Measurements from ENCODE around the gene PRXL2A.
"Not testable (repeated sequence)": the region's sequence is repeated elsewhere in the genome, so short reads cannot be mapped to it uniquely, and the experiment has no call there.

The PRXL2A gene

DNA sequence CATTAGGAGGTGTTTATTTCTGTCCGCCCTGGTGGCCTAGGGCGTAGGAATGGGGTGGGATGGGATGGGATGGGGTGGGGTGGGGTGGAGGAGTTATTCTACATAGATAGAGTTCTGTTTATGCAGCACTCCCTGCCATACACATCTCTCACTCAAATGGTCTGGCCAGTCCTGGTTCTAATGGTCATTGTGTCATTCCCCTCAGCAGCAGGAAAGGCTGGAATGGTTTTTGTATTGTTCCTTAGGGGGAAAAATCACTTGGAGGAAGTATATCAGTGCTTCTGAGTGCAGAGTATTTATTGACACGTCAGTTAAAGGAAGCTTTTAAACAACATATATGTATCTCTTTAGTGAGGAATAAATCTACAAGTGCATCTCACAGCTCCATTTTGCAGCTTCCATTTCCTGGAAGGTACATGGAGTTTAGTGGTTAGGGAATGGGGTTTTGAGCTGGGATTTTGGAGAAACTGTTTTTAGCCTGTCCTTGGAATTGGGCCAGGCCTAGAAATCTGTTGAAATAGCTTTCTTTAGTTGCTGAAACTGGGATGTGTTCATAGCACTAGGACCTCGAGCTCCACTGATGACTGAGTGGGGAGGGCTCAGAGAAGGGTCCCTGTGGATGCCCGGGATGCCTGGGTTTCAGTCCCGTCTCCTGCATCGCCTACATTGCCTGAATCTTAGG lies 54.1 kb downstream of the PRXL2A start:
- no peak for DNase-seq (ENCODE audit: low read depth)

DNA sequence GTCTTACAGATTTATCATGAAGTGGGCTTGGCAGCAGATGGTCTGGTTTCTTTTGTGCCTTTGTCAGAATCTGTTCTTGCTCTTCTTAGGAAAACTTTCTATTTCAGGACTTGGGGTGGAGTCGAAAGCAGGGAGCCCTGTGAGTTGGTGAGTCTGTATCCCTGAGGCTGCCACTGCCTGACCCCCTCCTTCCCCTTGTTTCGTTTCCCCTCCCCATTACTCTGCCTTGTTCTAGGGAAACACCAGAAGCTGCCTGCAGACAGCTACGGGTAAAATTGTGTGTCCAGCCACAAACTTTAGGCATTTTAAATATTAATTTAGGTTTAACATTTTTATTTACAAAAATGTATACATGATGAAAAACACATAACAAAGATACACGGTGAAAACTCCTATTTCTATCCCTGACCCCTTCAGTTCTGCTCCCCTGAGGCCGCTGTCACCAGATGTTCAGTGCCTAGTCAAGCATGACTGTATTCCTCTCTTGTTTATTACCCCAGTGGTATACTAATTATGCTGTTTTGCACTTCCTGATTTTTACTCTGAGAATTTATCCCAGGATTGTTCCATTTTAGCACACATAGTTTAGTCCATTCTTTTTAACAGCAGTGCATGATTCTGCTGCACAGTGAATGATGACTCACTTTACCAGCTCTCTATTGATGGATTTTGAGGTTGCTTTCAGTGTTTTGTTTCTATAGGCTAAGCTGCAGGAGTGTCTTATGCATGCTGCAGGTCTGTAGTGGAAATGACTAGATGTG lies 54.8 kb downstream of the PRXL2A start:
- DNase-seq (ENCODE audit: low read depth), result no peak

DNA sequence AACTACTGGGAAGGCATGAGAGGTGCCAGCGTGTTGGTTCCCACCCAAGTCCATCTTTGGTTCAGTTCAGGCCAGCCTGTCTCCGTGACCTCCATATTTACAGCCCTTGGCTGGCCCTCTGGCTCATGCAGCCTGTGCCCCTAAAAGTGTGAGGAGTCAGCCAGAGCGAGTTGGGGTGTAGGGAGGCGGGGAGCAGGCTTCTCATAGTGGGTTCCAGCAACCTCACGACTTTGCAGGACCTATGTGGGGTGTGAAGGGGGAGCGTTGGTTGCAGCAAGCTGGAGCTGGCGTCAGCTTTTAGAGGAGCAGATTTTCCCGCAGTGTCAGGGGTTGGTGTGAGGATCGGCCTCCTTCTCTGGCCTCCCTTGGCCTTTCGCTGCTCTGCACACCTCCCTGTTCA lies 55.5 kb downstream of the PRXL2A start:
- DNase-seq (ENCODE audit: low read depth), result no peak

DNA sequence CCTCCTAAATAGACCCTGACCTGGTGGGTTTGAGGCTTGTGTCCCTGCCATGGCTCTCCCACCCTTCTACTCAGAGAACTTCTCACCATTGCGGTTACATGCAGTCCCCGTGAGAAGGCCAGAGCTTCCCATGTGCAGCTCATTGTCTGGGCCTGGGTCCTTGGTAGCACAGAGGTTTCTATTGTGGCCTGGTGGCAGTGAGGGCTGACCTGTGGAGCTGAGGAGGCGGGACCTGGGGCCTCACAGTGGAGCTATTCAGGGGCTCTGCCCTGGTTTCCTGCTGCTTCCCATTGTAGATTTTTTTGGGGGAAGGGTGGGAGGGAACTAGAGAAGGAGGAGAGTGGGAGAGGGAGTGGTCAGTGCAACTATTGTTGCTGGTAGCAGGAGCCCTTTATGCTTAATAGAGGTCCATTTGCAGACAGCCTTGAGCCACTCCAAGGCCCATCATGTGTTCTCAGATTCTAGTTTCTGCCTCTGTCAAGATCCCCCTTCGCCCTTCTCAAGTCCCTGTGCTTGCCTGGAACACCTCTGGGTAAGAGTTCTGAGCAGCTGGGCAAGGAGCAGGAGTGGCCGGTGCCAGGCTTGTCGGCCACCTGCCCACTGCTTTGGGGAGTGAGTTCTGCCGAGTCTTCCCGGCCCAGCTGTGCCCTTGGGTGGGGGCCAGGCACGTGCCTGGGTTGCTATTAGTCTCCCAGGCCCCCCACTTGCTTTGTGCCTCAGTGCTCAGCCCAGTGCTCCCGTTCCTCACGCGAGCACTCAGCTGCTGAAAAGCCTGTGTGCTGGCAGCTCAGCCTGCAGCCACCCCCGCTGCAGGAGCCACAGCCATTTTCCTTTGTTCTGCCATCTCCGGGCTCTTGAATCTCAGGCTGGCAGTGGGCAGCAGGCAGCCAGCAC lies 56.5 kb downstream of the PRXL2A start:
- no peak for DNase-seq (ENCODE audit: low read depth)

DNA sequence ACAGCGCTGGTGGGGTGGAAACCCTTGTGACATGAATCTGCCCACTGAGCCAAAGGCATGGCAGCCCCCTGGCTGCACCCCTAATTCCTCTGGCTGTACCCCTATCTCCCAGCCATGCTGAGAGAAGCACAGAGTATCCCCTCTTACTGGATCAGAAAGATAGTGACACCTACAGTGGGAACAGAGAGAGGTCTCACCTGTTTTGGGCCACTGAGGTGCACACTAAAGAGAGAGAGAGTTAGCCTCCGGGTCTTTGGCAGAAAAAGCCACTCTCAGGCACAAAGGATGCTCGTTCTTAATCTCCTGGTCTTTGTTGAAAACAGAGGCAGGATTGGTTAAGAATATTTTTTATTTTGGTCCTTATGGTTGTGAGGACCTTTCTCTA lies 57.1 kb downstream of the PRXL2A start:
- DNase-seq (ENCODE audit: low read depth), result no peak

DNA sequence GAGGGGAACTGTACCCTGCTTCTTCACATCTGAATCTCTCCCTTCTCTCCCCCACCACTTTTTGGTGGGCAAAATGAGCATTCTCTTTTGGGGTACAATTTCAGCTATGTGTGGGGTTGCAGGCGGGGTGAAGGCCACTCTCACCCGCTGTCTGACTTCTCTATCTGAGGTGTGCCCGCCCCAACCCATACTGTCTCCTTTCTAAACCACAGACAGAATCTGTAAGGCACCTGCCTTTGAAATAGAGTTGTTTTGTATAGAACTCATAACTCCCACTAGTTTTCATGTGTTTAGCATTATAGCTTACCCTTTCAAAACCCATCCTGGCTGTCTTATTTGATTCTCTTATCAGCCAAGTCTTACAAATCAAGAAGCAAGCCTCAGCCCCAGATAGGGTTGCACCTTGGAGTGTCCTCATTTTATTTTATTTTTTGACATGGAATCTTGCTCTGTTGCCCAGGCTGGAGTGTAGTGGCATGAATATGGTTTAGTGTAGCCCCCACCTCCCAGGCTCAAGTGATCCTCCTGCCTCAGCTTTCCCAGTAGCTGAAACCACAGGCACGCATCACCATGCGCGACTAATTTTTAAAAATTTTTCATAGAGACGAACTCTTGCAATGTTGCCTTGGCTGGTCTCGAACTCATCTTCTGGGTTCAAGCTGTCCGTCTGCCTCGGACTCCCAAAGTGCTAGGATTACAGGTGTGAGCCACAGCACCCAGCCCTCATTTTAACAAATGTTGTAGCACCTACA lies 57.7 kb downstream of the PRXL2A start:
- no peak for DNase-seq (ENCODE audit: low read depth)

DNA sequence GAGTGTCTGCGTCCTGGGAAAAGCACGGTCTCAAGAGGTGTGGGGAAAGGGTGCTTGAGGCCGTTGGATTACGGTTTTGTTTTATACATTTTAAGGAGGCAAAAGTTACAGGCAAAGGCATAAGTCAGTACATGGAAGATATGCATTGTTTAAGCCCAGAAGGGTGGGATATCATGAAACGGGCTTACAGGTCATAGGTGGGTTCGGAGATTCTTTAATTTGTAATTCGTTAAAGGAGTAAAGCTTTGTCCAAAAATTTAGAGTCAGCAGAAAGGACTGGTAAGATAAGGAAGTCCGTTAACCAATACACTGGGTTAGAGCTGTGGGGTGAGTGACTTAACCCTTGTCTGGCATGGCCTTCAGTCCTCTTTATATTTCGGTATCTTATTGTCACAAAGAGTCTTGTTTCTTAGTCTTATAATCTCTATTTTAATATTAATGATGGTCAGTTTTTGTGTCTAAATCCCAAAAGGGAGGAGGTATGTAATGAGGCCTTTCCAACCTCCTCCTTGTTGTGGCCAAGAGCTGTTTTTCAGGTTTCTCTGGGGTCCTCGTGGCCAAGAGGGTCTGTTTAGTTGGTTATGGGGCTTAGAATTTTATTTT lies 58.5 kb downstream of the PRXL2A start:
- DNase-seq (ENCODE audit: low read depth), result no peak

DNA sequence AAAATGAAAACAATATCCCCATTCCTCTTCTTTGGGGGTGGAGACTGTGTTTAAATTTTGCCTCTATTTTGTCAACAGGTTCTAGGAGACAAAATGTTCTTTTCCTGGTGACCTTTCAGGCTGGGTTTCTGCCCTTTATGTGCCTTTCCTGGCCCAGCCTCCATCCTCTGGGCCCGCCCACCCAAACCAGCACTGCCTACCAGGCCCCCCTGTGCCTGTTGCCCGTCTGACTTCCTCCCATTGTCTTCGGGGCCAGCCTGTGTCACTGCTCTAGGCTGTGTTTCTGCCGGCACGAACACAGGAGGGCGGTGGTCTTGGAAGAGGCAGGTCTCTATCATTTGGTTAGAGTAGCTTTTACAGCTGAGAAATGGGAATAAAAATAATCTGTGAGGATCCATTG lies 59.7 kb downstream of the PRXL2A start:
- DNase-seq (ENCODE audit: low read depth), result peak; percentile 64

DNA sequence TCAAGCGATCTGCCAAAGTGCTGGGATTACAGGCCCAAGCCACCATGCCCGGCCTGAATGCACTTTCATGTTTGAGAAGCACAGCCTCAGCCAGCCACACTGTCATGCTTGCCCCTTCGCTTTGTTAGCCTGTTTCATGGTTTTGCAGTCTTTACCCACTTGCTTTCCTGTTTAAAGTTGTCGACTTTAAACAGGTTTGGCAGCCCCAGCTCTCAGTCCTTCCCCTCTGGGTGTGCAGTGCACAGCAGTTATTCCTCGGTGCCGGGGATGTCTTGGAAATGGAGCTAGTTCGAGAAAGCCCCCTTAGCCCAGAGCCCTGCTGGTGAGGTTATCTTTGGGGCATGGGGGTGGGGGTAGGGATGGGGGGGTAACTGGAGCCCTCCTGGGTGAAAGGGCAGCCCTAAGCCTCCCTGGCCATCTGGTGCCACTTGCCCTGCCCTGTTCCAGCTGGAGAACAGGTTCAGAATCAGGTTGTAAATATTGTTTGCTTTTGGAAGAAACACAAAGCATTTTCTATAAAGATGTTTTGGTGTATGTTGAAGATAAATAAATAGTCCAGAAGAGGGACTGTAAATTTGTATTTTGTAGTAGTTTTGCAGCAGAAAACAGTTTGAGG lies 60.6 kb downstream of the PRXL2A start:
- no peak for DNase-seq (ENCODE audit: low read depth)

DNA sequence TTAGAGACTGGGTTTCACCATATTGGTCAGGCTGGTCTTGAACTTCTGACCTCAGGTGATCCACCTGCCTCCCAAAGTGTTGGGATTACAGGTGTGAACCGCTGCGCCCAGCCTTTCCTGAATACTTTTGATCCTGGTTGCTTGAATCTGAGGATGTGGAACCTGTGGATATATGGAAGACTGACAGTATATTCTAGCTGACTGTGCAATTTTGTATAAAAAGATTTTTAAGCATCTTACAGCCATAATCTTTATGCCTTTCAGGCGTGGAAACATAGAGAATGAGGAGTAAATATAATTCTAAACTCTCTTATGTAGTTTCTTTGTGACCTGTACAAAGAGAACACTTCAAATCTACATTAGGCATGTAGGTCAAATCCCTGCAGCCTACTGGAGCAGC lies 61.9 kb downstream of the PRXL2A start:
- DNase-seq (ENCODE audit: low read depth), result no peak

DNA sequence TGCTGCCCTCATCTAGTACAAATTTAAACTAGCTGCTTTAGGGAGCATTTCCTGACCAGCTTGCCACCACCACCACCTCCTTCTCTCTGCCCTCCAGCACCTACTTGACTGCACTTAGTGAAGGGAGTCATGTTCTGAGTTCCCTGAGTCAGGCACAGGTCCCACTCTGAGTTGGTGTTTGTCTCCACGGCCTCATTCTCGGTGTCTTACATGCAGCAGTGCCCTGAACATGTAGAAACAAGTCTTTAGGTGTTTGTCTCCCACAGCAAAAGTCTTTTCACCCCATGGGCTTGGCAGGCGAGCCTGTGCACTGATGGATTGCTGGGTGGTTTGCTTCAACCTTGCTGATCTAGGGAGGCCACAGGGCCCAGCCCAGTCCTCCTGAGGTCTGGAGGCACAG lies 62.6 kb downstream of the PRXL2A start:
- DNase-seq (ENCODE audit: low read depth), result no peak

DNA sequence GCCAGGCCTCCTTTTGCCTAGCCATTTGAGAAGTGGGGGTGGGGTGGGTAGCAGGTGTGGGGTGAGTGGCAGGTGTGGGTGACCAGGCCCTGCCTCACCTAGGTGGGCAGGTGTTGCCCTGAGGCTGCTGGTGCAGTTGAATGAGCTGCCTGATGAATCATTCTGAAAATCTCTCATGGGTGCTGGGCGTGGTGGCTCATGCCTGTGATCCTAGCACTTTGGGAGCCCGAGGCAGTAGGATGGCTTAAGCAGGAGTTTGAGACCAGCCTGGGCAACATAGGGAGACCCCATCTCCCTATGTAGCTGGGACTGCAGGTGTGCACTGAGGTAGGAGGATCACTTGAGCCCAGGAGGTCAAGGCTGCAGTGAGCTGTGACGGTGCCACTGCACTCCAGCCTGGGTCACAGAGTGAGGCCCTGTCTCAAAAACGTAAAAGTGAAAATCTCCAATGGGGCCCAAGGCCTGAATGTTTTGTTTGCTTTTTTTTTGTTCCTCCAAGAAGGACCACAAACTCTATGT lies 63.4 kb downstream of the PRXL2A start:
- DNase-seq (ENCODE audit: low read depth), result no peak

DNA sequence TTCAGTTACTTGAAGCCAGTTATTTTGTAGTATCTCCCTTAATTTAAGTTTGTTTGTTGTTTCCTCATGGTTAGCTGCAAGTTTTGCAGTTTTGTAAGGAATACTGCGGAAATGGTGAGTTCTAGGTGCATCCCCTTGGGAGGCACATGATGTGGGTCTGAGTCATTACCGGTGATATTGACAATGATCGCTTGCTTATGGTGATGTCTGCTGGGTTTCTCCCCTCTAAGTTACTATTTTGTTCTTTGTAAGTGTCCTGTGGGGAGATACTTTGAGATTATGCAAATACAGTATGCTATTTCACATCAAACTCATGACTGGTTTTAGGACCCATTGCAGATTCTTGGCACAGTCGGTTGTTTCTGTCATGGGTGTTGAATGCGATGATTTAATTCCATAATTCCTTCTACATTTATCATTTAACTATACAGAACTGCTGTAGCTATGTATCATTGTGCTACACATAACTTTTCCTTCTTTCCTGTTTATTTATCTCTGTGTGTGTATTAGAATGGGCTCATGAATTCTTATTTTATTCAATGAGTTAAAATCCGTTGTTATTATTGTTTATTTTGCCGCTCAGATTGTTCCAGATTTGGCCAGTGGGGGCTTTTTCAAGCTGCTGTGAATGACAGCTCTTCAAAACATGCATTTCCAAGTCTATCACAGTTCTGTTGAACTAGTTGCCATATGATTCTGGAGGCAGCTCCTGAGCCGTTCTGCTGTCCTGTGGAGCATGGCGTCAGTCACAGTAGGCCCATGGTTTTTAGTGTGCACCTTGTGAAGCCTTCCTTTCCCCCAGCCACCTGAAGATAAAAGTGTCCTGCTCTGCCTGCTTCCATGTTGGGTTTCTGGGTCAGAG lies 64.1 kb downstream of the PRXL2A start:
- no peak for DNase-seq (ENCODE audit: low read depth)

DNA sequence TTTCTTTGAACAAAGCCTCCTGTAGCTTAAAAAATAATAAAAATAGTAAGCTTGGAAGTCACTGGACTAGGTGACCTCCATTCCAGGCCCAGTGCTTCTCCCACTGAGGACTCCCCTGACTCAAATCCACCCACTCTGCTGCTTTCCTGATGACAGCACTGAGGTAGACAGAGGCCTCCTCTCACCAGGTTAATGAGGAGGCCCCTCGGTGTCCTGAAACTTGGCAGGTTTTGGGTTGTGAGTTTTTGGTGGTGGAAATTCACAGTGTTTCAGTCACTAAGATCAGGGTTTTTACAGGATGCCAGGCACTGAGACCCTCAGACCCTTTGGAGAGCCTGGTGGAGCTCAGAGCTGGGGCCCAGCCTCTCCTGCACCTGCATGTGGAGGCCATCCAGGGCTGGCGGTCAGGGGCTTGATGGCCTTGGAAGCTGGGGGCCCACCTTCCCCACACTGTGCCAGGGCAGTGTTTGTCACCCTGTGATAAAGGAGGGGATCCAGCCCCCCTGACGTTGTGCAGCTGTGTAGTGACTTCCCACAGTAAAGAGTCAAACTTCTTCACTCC lies 64.8 kb downstream of the PRXL2A start:
- no peak for DNase-seq (ENCODE audit: low read depth)

DNA sequence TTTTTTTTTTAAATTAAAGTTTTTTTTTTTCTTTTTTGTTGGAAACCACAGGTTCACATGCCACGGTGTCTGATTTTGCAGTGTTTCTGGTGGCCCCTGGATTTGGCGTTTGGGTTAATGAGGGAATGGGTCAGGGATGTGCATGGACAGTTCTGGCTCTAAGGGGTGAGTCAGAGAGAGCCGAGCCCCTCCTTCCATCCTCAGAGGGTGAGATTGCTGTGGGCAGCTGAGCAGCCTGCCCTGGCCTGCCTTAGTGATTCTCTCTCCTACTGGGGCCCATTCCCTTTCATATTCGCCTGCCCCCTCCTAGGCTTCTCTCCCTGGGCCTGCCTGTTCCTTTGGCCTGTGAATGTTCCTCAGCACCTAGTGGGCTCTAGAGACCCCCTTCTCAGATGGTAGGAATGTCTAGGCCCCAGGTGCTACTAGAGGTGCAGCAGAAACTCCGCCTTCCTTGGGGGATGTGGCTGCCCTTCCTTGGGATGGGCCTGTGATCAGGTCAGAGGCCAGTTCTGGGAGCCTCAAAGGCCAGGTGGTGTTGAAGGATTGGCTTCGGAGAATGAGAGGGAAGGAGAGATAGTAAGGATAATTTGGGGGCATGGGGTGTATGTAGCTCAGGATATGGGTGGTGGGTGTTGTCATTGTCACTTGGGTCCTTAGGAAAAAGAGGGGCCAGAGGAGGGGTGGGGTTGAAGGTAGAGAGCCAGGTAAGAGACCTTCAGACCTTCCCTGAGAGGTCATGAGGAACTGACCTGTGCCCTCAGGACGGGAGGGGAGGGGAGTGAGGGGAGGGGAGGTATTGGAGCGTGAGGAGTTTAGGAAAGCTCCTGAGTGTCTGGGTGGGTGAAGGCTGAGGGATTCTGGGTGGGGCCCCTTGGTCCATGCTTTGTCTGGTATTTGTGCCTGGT lies 65.6 kb downstream of the PRXL2A start:
- no peak for DNase-seq (ENCODE audit: low read depth)

DNA sequence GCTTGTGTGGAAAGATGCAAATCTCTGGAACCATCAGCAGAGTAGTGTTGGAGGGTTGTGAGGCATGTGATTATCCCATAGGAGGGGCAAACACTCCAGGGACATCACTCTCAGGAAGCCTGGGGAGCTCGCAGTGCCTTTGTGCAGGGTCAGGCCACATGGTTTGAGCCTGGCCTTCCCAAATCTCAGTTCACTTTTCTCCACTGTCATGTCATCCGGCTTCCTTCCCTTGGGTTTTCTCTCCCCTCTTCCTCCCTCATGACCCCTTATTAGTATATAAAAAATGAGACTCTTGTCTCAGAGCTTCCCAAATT lies 66.2 kb downstream of the PRXL2A start:
- DNase-seq (ENCODE audit: low read depth), result no peak

DNA sequence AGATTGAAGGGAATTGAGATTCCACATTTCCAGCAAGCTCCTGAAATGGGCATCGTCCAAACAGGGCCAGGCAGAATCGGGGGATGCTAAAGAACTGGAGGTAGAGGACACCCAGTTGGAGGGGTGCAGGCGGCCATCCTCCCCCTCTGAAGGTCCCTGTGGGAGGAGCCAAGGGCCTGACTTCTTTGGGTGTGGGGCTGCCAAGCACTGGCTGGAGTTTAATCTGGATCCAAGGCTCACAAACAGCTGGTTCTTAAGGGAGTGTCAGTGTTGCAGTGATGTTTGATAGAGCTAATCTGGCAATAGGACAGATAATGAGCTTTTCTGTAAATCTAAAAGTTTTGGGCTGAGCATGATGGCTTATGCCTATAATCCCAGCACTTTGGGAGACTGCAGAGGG lies 66.6 kb downstream of the PRXL2A start:
- DNase-seq (ENCODE audit: low read depth), result no peak

DNA sequence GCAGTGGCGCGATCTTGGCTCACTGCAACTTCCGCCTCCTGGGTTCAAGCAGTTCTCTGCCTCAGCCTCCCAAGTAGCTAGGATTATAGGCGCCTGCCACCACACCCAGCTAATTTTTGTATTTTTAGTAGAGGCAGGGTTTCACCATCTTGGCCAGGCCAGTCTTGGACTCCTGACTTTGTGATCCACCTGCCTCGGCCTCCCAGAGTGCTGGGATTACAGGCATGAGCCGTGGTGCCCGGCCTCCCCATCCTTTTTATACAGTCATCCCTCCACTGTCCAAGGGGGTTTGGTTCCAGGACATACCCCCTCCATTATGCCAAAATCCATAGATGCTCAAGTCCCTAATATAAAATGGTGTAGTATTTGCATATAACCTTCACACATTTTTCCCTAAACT lies 67.3 kb downstream of the PRXL2A start:
- not testable (repeated sequence) for DNase-seq (ENCODE audit: low read depth)

DNA sequence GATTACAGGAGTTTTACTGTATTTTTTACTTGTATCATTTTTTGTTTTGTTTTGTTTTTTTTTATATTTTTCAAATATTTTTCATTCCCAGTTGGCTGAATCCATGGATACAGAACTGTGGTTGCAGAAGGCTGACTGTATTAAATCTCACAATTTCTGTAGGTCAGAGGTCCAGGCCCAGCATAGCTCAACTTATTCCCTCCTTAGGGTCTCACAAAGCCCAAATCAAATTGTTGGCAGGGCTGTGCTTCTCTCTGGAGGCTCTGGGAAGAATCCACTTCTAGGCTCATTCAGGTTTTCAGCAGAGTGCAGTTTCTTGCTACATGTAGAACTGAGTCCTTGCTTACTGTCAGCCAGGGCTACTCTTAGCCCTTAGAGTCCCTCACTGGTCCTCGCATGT lies 68.3 kb downstream of the PRXL2A start:
- no peak for DNase-seq (ENCODE audit: low read depth)
